ENCODE measurements around the gene KLHL6. TPM values are rescaled to one million over a fixed set of nuclear protein-coding genes. Genes with fewer than 3 reads are reported as not detected.

Gene KLHL6
- total and polyA plus RNA-seq, 2 of the 8 experiments (the other 6 are each of a cell fraction or from before 2014, with no cell fraction given): 0.05 TPM; not detected in 1

DNA sequence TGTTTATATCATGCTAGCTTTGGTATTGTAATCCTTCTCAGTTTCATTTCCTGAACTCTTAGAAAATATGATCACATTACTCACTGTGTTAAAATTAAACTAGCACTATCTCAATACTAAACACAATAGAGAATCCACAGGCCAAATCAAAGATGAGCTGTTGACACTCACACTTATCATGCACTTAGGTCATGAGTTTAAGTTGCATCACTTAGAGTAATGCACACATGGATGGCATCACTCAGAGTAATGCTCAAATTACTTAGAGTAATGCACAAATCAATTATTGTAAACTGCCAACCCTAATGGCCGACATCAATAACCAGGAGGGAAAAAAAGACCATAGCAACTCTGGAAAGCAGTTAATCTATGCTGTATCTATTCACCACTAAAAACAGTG is 87.1 kb downstream of the KLHL6 start:
- Histone ChIP-seq H3K79me1 (ENCODE audit: low read depth, low read length) (no peaks in the 10 kb centered on the region), H3K14ac (ENCODE audit: insufficient read length) (no peak overlapping the region), H4K91ac (replicated peaks; ENCODE audit: insufficient read length, low read length) (no peak overlapping the region), H3K18ac (ENCODE audit: extremely low read depth, low read length) (no peak overlapping the region), H3K56ac (replicated peaks; ENCODE audit: insufficient read length, low read depth, low read length) (no peak overlapping the region), H3K4me3 (ENCODE audit: extremely low read depth in 1 of 4, insufficient read depth in 2 of 4, low read depth in 3 of 4, low read length in 4 of 4) (no peak overlapping the region), H3K4me1 (replicated peaks in 1 of 4; ENCODE audit: control insufficient read depth in 3 of 4, insufficient read depth in 4 of 4, low read length in 3 of 4) (no peaks in the 10 kb centered on the region), H3K4me2 (ENCODE audit: insufficient read depth in 1 of 2, low read depth in 2 of 2, low read length in 2 of 2) (no peak overlapping the region), H2BK20ac (ENCODE audit: low read length) (no peak overlapping the region), H4K8ac (ENCODE audit: extremely low read depth, insufficient read depth, low read length) (no peak overlapping the region), H3K27me3 (replicated peaks in 1 of 4; ENCODE audit: control insufficient read depth in 3 of 4, extremely low read depth in 1 of 4, insufficient read depth in 3 of 4, low read length in 3 of 4) (no peaks in the 10 kb centered on the region), H3K23me2 (ENCODE audit: low read depth, low read length) (no peaks in the 10 kb centered on the region), H2AFZ (ENCODE audit: low read length) (no peak overlapping the region), H3K9me3 (ENCODE audit: insufficient read depth in 2 of 2, low read depth in 1 of 2, low read length in 1 of 2) (no peaks in the 10 kb centered on the region), H4K20me1 (replicated peaks in 1 of 2; ENCODE audit: control insufficient read depth in 1 of 2, insufficient read depth in 2 of 2, low read length in 2 of 2) (no peaks in the 10 kb centered on the region), H2BK12ac (ENCODE audit: low read depth, low read length) (no peak overlapping the region), H3K23ac (ENCODE audit: insufficient read length) (no peak overlapping the region), H3K27ac (ENCODE audit: low read depth, low read length) (no peak overlapping the region), H4K5ac (ENCODE audit: insufficient read length, low read depth, low read length) (no peak overlapping the region), H2BK15ac (ENCODE audit: low read length) (no peak overlapping the region), H2AK5ac (ENCODE audit: low read depth, low read length) (no peak overlapping the region), H3K79me2 (ENCODE audit: control insufficient read depth in 1 of 2, insufficient read depth in 2 of 2, low read length in 2 of 2) (no peaks in the 10 kb centered on the region), H3K36me3 (ENCODE audit: control insufficient read depth in 2 of 4, insufficient read depth in 4 of 4, low read length in 3 of 4) (no peaks in the 10 kb centered on the region), H3K4ac (replicated peaks; ENCODE audit: insufficient read length, low read depth, low read length) (no peak overlapping the region), H2BK120ac (replicated peaks; ENCODE audit: low read depth, low read length) (no peak overlapping the region), H3K9ac (replicated peaks in 1 of 4; ENCODE audit: extremely low read depth in 1 of 4, low read depth in 3 of 4, low read length in 3 of 4) (no peak overlapping the region), H2BK5ac (ENCODE audit: low read depth, low read length) (no peak overlapping the region)
- no peak for FAIRE-seq
- ChIA-PET CTCF (ENCODE audit: partially characterized antibody) (interaction anchor here (0.7 to 4.1 kb wide), 14 partner anchors 10 to 416 kb away, joined by 3 to 24 read pairs (median 4); partner anchors contain the start of gene PARL), POLR2A (ENCODE audit: partially characterized antibody) (no interaction called here)
- no peak for DNase-seq (ENCODE audit: low read depth in 1 of 2, low spot score in 2 of 2)
- 88% methylated on average over 1 of the region's 1 CpG; no CpG with 5 or more reads in 1 of the 2 experiments for WGBS, 2 experiments (ENCODE audit: extremely low coverage in 1 of 2, insufficient coverage in 1 of 2, insufficient read length in 1 of 2, insufficient replicate concordance in 2 of 2, low coverage in 1 of 2, low lambda C conversion rate in 2 of 2, missing lambda C conversion rate in 1 of 2)
- TF ChIP-seq TBP (IDR thresholded peaks at IDR 0.05; ENCODE audit: low read depth, low read length) (no peak), FOSL1 (IDR thresholded peaks at IDR 0.05; ENCODE audit: insufficient read depth, low read depth, low read length) (no peak), TAF1 (IDR thresholded peaks at IDR 0.05; ENCODE audit: low read depth, low read length) (no peak), ZNF274 (IDR thresholded peaks at IDR 0.05; ENCODE audit: borderline replicate concordance, extremely low read depth, low read length) (no peak), BRCA1 (IDR thresholded peaks at IDR 0.05; ENCODE audit: low read depth, low read length) (no peak), POLR2A (IDR thresholded peaks at IDR 0.05; ENCODE audit: control extremely low read depth in 1 of 2, low read depth in 2 of 2, low read length in 2 of 2) (no peak)
- TF ChIP-seq, protein P1, sequence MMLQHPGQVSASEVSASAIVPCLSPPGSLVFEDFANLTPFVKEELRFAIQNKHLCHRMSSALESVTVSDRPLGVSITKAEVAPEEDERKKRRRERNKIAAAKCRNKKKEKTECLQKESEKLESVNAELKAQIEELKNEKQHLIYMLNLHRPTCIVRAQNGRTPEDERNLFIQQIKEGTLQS (IDR thresholded peaks at IDR 0.05; ENCODE audit: insufficient read depth, low read depth, low read length): no peak
